Right cardiac atrium (tissue), 5 donors: ENCODE measurements around the gene TALDO1. TPM values are rescaled to one million over a fixed set of nuclear protein-coding genes. Genes with fewer than 3 reads are reported as not detected.

Experiments
- ATAC-seq, 2 donors: fragments of 200-7000 bp; cut with Tn5 transposase; one replicate each; pipeline versions ENCODE4 v1.8.0 to v1.9.1; 2020; ENCODE audit warnings: moderate library complexity in 2 of 2, mild to moderate bottlenecking in 1 of 2
- DNase-seq, 3 donors: peaks; one replicate each; pipeline ENCODE4 v3.0.0-alpha.2; 2020
- H3K27ac ChIP-seq: one replicate; pipeline ENCODE4 v1.5.1; 2013; ENCODE audit warnings: mild to moderate bottlenecking, low read length, control low read depth, moderate library complexity
- H3K27me3 ChIP-seq: one replicate; pipeline ENCODE4 v1.6.1; 2013; ENCODE audit not compliant: control insufficient read depth, insufficient read depth
- H3K4me1 ChIP-seq: one replicate; pipeline ENCODE4 v1.6.1; 2013; ENCODE audit warnings: low read length; ENCODE audit not compliant: control insufficient read depth, insufficient read depth
- H3K4me3 ChIP-seq: one replicate; pipeline ENCODE4 v1.5.1; 2013; ENCODE audit warnings: low read length, control low read depth
- H3K9me3 ChIP-seq: one replicate; pipeline ENCODE4 v1.6.1; 2013; ENCODE audit warnings: low read length; ENCODE audit not compliant: control insufficient read depth
- WGBS: extraction: QIAGEN DNeasy Blood & Tissue Kit; methylation state at CpG from one replicate; pipeline ENCODE4 v1.1.7; 2013; 5-methylcytosine and 5-hydroxymethylcytosine counted together
- intact Hi-C, 4 donors: fragments of 100-400 bp; cut with DNase I; formaldehyde crosslinking; loops; one replicate each; pipeline versions ENCODE4 v1.11.0 to v1.14.0; 2022 to 2023
- polyA plus RNA-seq: library from polyadenylated mRNA; stranded (reverse); fragments of 200-250 nt; gene quantifications from one replicate; pipeline ENCODE4 v1.2.3, GENCODE V29; 2013
- total RNA-seq, 4 donors: library from RNA; stranded (reverse); fragmentation: NEBNext Ultra II Directional; extraction: Animal tissue kit (Norgen Biotek cat#: 25700); gene quantifications; one replicate each; pipeline ENCODE4 v1.2.1, GENCODE V29; 2021
- donor health status: healthy with polysubstance abuse.
- donor health status: DM: no; HTN: yes; CAD: no.
- donor health status: DM: no; HTN: no; CAD: no.
- donor health status: DM: no; HTN: yes; CAD: no; lungs with severe emphysema.
- donor health status: DM: yes; HTN: yes; CAD: no.

The TALDO1 gene
- total and polyA plus RNA-seq, 5 donors = 82.3 to 99.9 (median 94.7) TPM

- peaks cover 6% of the 10 kb centered on the region for H3K4me1 ChIP-seq
- ATAC-seq (no peak), DNase-seq (peak; percentile 29 to 65 (median 57))
- no peak overlapping the region for H3K4me3 ChIP-seq
- no peak overlapping the region for H3K27ac ChIP-seq
- no peaks in the 10 kb centered on the region for H3K9me3 ChIP-seq
- intact Hi-C loops = no loop called here
- no peaks in the 10 kb centered on the region for H3K27me3 ChIP-seq
- WGBS = 75% methylated on average over 34 of the region's 34 CpGs
Observed at GRCh38 chr11:772429-773390, 25.4 kb downstream of the TALDO1 start.

GRCh38 chr11:773425-773824 is 26.2 kb downstream of the TALDO1 start:
- no peak overlapping the region for H3K4me3 ChIP-seq
- 81% methylated on average over 5 of the region's 5 CpGs for WGBS
- no peak overlapping the region for H3K27ac ChIP-seq
- no peaks in the 10 kb centered on the region for H3K27me3 ChIP-seq
- H3K9me3 ChIP-seq = no peaks in the 10 kb centered on the region
- intact Hi-C loops = no loop called here
- DNase-seq (peak in 1 of 3 donors; percentile 26), ATAC-seq (no peak)
- H3K4me1 ChIP-seq = peaks cover 9% of the 10 kb centered on the region

GRCh38 chr11:773830-774229 is 26.6 kb downstream of the TALDO1 start:
- ATAC-seq = no peak
- Histone ChIP-seq H3K4me3 (no peak overlapping the region), H3K27me3 (no peaks in the 10 kb centered on the region), H3K27ac (no peak overlapping the region), H3K4me1 (peaks cover 9% of the 10 kb centered on the region), H3K9me3 (no peaks in the 10 kb centered on the region)
- peak in 1 of 3 donors; percentile 37 for DNase-seq
- WGBS = 89% methylated on average over 9 of the region's 9 CpGs
- intact Hi-C loops = no loop called here

- 72% methylated on average over 20 of the region's 20 CpGs for WGBS
- Histone ChIP-seq H3K4me1 (peaks cover 9% of the 10 kb centered on the region), H3K4me3 (no peak overlapping the region), H3K9me3 (no peaks in the 10 kb centered on the region), H3K27me3 (no peaks in the 10 kb centered on the region), H3K27ac (no peak overlapping the region)
- intact Hi-C loops = no loop called here
- ATAC-seq (no peak), DNase-seq (peak in 1 of 3 donors; percentile 58)
Observed at GRCh38 chr11:774873-775592, 27.8 kb downstream of the TALDO1 start.

- no peak for ATAC-seq
- H3K4me3 ChIP-seq = peak overlapping the region; percentile 67
- H3K27ac ChIP-seq = no peak overlapping the region
- no peaks in the 10 kb centered on the region for H3K9me3 ChIP-seq
- intact Hi-C loops = no loop called here
- DNase-seq = no peak
- H3K27me3 ChIP-seq = no peaks in the 10 kb centered on the region
- WGBS = 30% methylated on average over 11 of the region's 11 CpGs
- peaks cover 9% of the 10 kb centered on the region for H3K4me1 ChIP-seq
Observed at GRCh38 chr11:776263-776560, 28.9 kb downstream of the TALDO1 start.

- peak overlapping the region; percentile 59 for H3K27ac ChIP-seq
- DNase-seq (peak; percentile 39 to 70 (median 69)), ATAC-seq (peak; percentile 28 to 31)
- WGBS = 1% methylated on average over 65 of the region's 65 CpGs
- intact Hi-C loops = no loop called here
- no peaks in the 10 kb centered on the region for H3K27me3 ChIP-seq
- H3K9me3 ChIP-seq = no peaks in the 10 kb centered on the region
- peak overlapping the region; percentile 67 for H3K4me3 ChIP-seq
- H3K4me1 ChIP-seq = peaks cover 9% of the 10 kb centered on the region
Observed at GRCh38 chr11:776561-777287, 29.5 kb downstream of the TALDO1 start.

GRCh38 chr11:777288-778255 is 30.3 kb downstream of the TALDO1 start, which contains the start of gene GATD1:
TSS of gene GATD1 (minus strand) at chr11:777487. CDS start at chr11:777462, 25 bp downstream.
- H3K9me3 ChIP-seq = no peaks in the 10 kb centered on the region
- DNase-seq (peak; percentile 94 to 98 (median 98)), ATAC-seq (peak; percentile 88 to 89)
- H3K27me3 ChIP-seq = no peaks in the 10 kb centered on the region
- peaks cover 9% of the 10 kb centered on the region for H3K4me1 ChIP-seq
- intact Hi-C loops = no loop called here
- 1% methylated on average over 110 of the region's 110 CpGs for WGBS
- peak within 1 kb of the TSS; percentile 67 for H3K4me3 ChIP-seq
- peak within 1 kb of the TSS; percentile 60 for H3K27ac ChIP-seq

- 92% methylated on average over 23 of the region's 23 CpGs for WGBS
- no peaks in the 10 kb centered on the region for H3K9me3 ChIP-seq
- H3K27me3 ChIP-seq = no peaks in the 10 kb centered on the region
- ATAC-seq (no peak), DNase-seq (peak in 2 of 3 donors; percentile 14 to 60)
- no peak overlapping the region for H3K27ac ChIP-seq
- no peak overlapping the region for H3K4me3 ChIP-seq
- intact Hi-C loops = no loop called here
- H3K4me1 ChIP-seq = peaks cover 9% of the 10 kb centered on the region
Observed at GRCh38 chr11:778976-779954, 32.0 kb downstream of the TALDO1 start.

GRCh38 chr11:779955-780532 is 32.8 kb downstream of the TALDO1 start:
- Histone ChIP-seq H3K9me3 (no peaks in the 10 kb centered on the region), H3K27ac (no peak overlapping the region), H3K27me3 (no peaks in the 10 kb centered on the region), H3K4me1 (peaks cover 9% of the 10 kb centered on the region), H3K4me3 (no peak overlapping the region)
- intact Hi-C loops = no loop called here
- DNase-seq (peak in 2 of 3 donors; percentile 15 to 43), ATAC-seq (no peak)
- 94% methylated on average over 16 of the region's 16 CpGs for WGBS
